GM21360 (cell line): Measurements from ENCODE around the gene TPR.
"Not testable (repeated sequence)": the region's sequence is repeated elsewhere in the genome, so short reads cannot be mapped to it uniquely, and the experiment has no call there.

Source experiments
- ATAC-seq: cut with Tn5 transposase; IDR thresholded peaks from one replicate; pipeline ENCODE4 v1.9.1; 2021; ENCODE audit warnings: mild to moderate bottlenecking, moderate library complexity; ENCODE audit not compliant: unreplicated experiment

TPR gene

DNA sequence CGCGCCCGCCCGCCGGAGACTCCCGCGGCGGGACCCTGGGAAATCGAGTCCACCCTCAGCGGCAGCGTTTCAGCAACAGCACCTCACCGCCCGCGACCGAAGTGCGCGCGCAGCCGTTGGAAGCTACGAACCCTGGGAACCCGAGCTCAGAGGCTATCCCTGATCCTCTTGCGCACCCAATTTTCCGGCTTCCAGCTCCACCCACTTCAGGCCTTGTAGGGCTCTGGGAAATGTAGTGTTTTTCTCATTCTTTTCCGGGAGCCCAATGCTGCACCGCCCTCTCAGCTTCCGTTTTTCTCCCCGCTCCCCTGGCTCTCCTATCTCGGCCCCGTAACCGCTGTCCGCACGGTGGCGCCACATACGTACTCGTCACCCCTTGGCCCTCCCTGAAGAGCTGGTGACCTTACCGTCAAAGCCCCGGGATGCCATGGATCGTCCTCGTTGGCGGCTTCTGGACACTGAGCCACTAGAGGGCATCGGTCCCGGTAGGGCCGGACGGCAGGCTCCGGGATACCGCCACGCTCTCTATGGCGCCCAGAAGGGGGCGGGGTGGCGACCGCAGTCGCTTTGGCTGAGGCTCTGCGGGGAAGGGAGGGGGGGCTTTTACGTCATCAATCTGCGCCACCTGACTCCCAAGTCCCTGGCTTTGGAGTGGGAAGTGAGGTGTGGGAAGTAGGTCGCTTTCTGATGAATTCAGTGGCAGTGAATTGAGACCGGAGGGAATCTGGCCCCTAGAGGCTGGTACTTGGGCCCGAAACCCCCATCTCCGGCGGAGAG lies at the start of gene TPR, which contains the start of gene ODR4:
TPR (minus strand) TSS at position 102 of the 777 bp plus-strand sequence. CDS start 225 bp downstream, outside the sequence.
ODR4 (plus strand) TSS at position 687 of the 777 bp plus-strand sequence. CDS start 3,948 bp downstream, outside the sequence.
- ATAC-seq, result peak; percentile 87

DNA sequence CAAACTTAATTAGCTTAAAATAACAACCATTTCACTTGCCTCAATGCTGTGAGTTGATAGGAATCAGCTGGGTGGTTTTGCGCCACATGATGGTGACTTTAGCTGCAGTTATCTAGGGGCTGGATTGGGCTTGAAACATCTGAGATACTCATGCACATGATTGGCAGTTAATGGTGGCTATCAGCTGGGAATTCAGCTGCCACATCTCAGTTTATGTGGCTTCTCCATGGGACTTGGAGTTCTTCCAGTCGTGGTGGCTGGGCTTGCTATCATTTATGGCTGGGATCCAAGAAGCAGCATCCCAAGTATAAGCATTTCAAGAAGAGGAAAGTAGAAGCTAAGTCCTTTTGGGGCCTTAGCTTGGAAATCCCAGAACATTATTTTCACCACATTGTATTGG lies 49.5 kb upstream of the TPR start:
- no peak for ATAC-seq

DNA sequence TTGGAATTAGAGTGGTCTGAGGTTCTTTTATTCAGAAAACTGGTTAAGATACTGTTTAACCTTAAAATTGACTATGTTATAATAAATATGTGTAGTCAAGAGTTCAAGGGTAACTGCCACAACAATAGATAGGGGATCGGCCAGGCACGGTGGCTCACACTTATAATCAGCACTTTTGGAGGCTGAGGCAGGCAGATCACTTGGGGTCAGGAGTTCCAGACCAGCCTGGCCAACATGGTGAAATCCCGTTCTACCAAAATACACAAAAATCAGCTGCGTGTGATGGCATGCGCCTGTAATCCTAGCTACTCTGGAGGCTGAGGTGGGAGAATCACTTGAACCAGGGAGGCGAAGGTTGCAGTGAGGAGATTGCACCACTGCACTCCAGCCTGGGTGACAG lies 46.4 kb upstream of the TPR start:
- no peak for ATAC-seq

DNA sequence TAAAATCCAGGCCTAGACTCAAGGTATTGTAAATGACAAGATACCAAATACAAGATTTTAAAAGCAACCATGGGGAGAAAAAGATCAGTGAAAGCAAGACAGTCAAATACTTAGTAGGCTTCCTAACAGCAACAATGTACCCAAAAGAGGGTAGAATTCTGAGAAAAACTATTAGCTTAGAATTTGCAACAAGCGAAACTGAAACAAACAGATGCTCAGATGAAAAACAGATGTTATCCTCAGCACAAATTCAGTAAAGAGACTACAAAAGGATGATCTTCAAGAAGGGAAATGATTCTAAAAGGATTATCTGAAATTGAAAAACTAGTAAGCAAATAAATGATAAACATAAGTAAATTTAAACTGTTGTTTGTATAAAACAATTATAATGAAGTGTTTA lies 45.9 kb upstream of the TPR start:
- peak; percentile 94 for ATAC-seq

DNA sequence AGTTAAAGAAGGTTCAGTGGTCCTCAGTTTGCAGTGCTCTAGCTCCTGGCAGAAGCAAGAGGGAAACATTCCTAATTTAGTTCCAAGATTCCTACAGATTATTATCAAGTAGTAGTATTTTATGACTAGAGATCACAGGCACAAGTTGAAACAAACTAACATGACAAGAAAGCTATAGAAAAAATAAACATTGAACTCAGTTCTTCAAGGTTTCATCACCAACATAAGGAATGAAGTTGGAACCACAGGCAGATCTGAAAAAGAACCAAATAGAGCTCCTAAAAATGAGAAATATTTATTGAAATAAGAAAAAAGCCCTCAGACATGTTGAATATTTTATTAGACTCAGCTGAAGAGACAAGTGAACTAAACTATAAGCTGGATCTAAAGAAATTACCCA lies 45.3 kb upstream of the TPR start:
- ATAC-seq, result no peak

DNA sequence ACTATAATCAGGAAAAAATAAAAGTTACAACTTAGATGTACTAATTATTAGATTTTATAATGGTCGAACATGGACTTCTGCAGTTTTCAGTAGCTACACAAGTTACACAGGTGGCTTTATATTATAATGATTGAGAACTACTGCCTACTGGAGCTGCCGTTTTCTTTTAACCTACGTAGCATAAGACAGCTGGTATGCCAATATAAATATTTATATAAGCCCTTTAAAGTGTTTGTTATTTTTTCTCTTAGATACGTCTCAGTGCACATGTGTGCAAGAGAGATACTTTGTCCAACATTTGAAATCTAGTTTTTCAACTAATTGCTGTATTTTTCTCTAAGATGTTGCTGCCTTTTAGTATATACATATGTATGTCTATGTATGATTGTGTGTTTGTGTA lies 43.5 kb upstream of the TPR start:
- ATAC-seq, result no peak

DNA sequence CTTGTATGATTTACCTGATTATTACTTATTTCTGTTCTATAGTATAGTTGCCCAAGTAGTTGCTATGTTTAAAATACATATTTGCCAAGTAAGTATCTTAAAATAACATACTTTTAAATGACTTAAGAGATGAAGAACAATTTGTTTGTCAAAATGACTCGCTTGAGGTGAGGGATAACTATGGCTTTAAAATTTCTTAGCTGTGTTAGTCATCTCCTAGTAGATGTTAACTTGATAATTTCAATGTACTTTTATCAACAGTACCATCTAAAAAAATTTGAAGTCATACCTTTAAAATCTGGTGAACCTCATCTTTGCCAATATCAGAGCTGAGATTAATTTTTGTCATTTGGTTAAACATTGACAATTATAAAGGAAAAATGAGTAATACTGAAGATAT lies 38.3 kb upstream of the TPR start:
- no peak for ATAC-seq

DNA sequence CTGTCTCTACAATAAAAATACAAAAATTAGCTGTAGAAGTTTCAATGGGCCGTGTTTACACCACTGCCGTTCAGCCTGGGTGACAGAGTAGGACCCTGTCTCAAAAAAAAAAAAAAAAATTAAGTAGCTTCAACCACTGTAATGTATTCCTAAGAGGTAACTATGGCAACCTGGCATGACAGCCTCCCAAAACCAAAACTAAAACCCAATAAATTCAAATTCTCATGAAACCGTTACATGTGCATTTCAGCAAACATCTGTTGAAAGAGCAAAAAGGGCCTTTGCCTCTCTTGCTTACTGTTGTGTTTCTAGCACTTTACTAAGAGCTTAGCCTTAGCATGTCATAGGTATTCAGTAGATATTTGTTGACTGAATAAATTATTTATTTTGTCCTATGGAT lies 34.0 kb upstream of the TPR start:
- ATAC-seq, result no peak

DNA sequence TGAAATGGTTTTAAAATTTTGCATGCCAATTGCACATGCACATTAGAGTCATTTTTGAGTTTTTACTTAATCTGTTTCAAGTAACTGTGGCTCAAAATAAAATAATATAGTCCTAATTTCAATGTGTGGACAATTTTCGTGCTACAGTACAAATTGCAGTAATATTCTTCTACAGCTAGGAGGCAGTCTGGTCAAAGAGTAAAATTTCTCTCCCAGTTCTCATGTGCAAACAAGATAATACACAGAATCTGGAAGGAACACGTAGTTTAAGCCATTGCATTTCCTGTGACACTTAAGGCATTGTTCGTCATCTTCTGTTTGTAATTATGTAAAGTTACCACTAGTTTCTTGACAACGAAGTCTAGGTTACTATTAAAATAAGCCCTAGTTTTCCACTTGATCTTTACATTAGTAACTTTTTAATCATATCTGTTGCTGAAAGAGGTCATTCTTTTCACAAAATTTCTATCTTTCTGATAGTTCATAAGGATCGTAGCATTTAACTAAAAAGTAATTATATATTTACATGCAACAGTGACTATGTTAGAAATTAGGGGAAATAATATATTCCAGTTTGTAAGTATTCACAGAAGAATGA lies 29.5 kb upstream of the TPR start:
- peak; percentile 56 for ATAC-seq

DNA sequence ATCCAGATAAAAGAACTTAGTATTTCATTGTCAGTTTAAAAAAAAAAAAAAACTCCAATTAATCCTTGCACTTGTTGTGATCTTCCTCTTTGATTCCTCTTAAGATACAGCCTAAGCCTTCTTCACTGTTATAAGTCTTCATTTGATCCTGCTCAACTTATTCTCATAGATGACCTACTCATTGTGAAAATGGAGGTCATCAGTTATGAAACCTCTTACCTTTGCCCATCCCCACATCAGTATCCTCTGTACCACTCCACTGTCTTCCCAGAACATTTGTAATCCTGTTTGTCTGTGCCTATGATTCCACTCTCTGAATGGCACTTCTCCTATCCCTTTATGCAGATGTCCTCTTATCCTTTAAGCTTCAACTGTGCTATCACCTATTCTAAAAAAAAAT lies 28.6 kb upstream of the TPR start:
- ATAC-seq, result no peak

DNA sequence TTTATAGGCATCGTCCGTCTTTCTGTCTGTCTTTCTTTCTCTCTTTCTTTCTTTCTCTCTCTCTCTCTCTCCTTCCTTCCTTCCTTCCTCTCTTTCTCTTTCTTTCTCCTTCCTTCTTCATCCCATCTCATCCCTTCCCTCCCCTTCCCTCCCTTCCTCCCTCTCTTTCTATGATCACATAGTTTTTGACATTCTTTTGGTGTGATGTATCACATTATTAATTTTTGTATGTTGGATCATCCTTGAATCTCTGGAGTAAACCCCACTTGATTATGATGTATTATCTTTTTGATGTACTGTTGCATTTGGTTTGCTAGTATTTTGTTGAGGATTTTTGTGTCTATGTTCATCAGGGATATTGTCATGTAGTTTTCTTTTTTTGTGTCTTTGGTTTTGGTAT lies 26.4 kb upstream of the TPR start:
- ATAC-seq, result not testable (repeated sequence)

DNA sequence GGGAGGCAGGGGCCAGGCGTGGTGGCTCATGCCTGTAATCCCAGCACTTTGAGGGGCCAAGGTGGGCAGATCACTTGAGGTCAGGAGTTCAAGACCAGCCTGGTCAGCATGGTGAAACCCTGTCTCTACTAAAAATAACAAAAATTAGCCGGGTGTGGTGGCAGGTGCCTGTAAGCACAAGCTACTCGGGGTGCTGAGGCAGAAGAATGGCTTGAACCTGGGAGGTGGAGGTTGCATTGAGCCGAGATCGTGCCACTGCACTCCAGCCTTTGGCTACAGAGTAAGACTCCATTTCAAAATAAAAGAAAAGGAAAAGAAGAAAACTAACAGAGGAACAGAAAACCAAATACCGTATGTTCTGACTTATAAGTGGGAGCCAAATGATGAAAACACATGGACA lies 17.7 kb upstream of the TPR start:
- not testable (repeated sequence) for ATAC-seq

DNA sequence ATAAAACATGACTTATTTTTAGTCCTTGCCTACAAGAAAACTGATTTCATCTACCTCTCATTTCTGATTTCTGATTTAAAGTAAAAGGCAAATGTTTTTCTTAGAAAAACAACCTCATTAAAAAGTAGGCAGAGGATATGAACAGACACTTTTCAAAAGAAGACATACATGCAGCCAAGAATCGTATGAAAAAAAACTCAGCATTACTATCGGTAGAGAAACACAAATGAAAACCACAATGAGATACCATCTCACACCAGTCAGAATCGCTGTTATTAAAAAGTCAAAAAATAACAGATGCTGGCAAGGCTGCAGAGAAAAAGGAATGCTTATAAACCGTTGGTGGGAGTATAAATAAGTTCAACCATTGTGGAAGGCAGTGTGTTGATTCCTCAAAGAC lies 16.8 kb upstream of the TPR start:
- no peak for ATAC-seq

DNA sequence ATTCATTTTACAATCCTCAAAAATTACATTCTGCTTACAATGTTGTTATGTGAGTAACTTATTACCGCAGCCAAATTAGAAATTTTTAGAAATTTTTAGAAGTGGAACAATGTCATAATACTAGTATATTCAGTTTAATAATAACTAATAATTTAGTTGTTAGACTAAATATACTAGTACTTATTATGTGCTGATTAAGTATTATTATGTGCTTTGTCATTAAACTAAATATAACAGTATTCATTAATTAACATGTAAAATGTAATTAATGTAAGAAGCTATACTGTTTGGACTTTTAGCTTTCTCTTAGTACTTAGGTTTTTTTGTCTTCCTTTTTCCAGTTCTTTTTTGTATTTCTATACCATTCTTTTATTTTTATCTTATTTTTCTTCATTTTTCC lies 15.9 kb upstream of the TPR start:
- ATAC-seq, result no peak

DNA sequence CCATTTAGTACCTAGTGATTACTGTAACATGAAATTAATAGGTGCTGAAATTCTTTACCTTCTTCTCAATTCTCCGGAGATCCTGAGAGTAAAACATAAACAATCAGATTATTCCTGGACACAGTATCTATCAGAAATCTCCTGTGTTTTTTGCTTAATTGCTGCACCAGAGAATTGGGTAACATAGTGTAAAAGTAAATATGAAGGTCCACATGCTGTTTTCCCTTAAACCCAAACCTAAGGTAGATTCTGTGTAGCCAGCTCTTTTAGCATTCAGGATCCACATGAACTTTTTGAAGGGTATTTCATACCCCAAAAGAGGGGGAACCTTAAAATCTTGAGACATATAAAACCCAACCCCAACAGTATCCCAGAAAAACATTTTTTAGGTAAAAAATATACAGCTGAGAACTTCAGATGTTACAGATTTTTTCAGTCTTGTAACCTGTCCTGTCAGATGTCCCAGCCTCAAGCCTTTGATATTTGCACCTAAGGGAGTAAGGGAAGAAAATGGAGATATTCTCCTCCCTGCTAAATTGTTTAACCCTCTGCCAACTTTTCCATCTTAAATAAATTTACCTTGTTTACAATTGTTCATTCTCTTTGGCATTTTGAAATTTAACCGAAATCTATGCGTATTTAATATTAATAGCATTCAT lies 11.8 kb upstream of the TPR start:
- no peak for ATAC-seq

DNA sequence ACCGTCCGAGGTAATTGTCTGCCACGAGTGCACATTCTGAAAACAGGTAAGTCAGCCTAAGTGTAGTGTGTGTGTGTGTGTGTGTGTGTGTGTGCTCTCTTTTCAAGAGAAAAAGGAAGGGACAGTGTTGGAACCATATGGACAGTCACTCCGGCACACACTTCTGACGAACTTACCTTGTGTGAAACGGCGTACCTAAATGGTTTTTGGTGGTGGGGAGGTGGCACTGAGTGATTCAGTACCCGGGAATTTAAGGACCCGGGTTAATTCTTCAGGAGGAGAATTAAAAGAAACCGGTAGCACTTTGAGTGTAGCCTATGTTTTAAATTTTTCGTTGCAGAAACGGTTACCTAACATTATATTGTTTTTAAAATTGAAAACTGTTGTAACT lies 871 bp upstream of the TPR start:
- ATAC-seq, result no peak

DNA sequence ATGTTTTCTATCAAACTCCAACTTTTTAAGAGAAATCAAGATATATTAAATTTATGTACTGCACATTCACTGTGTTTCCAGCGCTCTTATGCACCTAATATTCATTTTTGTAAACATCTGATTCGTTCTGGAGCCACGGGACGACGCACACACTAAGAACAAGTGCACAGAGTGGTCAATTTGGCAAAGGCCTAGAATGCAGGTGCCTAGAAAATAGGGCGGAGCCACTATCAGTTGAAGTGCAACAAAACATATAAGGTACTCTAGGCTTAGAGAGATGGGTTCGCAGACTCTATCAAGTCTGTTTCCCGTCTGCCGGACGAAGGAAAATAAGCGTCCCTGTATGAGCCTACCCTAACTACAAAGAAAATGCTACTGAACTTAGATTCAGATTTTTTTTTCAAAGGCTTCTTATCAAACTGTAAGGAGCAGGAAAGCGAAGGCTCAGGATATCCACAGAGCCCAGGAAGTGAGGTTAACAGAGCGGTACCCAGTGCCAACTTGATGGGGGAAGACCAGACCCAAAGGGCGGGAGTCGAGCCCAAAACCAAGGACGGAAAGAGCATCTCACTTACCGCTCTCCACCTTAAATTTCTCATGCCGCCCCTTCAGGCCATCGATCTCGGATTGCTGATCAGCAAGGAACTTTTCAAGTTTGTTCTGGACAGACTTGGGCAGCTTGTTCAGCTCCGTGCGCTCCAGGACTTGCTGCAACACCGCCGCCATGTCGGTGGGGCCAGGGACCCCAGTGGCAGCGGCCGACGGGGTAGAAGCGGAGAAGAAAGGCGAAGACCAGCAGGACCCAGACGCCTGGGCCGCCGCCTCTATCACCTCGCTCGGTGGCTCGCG lies 526 bp downstream of the TPR start:
- peak; percentile 33 for ATAC-seq

DNA sequence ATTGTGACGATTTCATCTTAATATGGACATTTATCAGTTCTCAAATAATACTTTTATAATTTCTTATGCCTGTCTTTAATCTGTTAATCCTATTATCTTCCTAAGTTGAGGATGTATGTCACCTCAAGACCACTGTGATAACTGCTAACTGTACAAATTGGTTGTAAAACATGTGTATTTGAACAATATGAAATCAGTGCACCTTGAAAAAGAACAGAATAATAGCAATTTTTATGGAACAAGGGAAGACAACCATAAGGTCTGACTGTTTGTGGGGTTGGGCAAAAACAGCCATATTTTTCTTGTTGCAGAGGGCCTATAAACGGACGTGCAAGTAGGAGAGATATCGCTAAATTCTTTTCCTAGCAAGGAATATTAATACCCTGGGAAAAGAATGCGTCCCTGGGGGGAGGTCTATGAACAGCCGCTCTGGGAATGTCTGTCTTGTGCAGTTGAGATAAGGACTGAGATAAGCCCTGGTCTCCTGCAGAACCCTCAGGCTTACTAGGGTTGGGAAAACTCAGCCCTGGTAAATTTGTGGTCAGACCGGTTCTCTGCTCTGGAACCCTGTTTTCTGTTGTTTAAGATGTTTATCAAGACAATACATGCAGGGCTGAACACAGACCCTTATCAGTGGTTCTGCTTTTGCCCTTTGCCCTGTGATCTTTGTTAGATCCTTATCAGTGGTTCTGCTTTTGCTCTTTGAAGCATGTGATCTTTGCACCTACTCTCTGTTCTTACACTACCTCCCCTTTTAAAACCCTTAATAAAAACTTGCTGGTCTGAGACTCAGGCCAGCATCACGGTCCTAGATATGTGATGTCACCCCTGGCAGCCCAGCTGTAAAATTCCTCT lies 27.0 kb downstream of the TPR start:
- not testable (repeated sequence) for ATAC-seq

DNA sequence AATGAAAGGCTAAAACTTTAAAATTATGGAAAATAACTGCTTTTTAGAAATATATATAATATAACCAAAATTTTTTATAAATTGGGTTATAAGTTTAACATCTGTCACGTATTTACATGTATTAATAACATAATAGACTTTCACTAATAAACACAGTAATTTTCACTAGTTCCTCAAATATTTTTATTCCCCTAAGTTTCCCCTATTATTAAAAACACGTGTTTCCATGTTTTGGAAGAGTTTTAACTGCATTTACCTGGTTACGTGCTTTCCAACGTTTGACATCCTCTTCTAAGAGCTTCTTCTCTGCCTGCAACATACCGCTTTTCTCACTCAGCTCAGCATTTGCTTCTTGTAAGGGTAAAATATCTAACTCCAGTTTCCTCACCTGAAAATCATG lies 34.3 kb downstream of the TPR start:
- ATAC-seq, result no peak

DNA sequence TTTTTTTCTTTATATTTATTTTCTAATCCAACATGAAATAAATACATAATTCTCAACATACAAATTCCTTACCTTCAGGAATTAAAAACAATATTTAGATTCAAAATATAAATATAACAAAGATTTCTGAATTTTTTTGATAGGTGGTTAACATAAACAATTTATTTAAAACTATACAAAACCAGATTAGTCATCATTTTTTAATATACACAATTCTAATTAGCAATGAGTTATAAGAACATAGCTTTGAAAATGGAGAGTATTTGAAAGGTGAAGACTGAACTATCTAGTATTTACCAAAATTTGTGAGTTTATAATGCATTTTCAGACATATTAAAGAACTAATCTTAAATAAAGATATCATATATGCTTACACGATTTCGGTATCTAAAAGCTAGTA lies 37.5 kb downstream of the TPR start:
- ATAC-seq, result no peak
